A673 (cell line): ENCODE data around the gene NPVF. TPM values are rescaled to one million over a fixed set of nuclear protein-coding genes. Genes with fewer than 3 reads are reported as not detected.

Experiments used
- BruUV-seq: library from RNA; stranded (reverse); fragments of 400-500 nt; replicated peaks from 2 replicates; lab custom pipeline; 2021; lab: Mats Ljungman, UMichigan
- CTCF ChIA-PET: fragments of 300-600 bp; sonication (Branson Sonifier 250); formaldehyde crosslinking; loops from one replicate; lab custom pipeline; 2022; ENCODE audit warnings: antibody characterized with exemption; lab: Charles Lee
- POLR2A ChIA-PET: fragments of 300-600 bp; sonication (Branson Sonifier 250); formaldehyde crosslinking; loops from one replicate; lab custom pipeline; 2022; ENCODE audit warnings: antibody characterized with exemption; ENCODE audit not compliant: low non-redundant PET; lab: Charles Lee
- DNase-seq: peaks from one replicate; pipeline ENCODE4 v3.0.0-alpha.2; 2015; ENCODE audit warnings: low spot score
- H3K27ac ChIP-seq: fragments of 200-600 bp; sonication (generic); 2 replicates; pipeline ENCODE4 v1.5.1; 2016; ENCODE audit warnings: mixed run types, low read depth, mild to moderate bottlenecking, mixed read lengths, antibody characterized with exemption, low read length; ENCODE audit not compliant: poor library complexity, severe bottlenecking
- H3K27me3 ChIP-seq: fragments of 200-600 bp; sonication (generic); replicated peaks from 2 replicates; pipeline ENCODE4 v1.6.1; 2017; ENCODE audit warnings: mixed run types, low read depth, mild to moderate bottlenecking, mixed read lengths, antibody characterized with exemption, low read length; ENCODE audit not compliant: insufficient read depth, poor library complexity
- H3K36me3 ChIP-seq: fragments of 200-600 bp; sonication (generic); 2 replicates; pipeline ENCODE4 v1.6.1; 2016; ENCODE audit warnings: mixed run types, mild to moderate bottlenecking, mixed read lengths, antibody characterized with exemption, low read length; ENCODE audit not compliant: insufficient read depth, poor library complexity, severe bottlenecking
- H3K4me1 ChIP-seq: fragments of 200-600 bp; sonication (generic); 2 replicates; pipeline ENCODE4 v1.6.1; 2017; ENCODE audit warnings: mixed run types, mild to moderate bottlenecking, mixed read lengths, antibody characterized with exemption, low read length; ENCODE audit not compliant: insufficient read depth, poor library complexity, severe bottlenecking
- H3K4me3 ChIP-seq: fragments of 200-600 bp; sonication (generic); 2 replicates; pipeline ENCODE4 v1.5.1; 2016; ENCODE audit warnings: low read depth, mixed run types, mild to moderate bottlenecking, mixed read lengths, low read length; ENCODE audit not compliant: poor library complexity, severe bottlenecking
- H3K9me3 ChIP-seq: fragments of 200-600 bp; sonication (generic); 2 replicates; pipeline ENCODE4 v1.6.1; 2016; ENCODE audit warnings: mixed run types, low read depth, mild to moderate bottlenecking, mixed read lengths, antibody characterized with exemption, low read length; ENCODE audit not compliant: poor library complexity, severe bottlenecking
- EZH2 ChIP-seq: fragments of 200-600 bp; sonication (generic); IDR thresholded peaks from 2 replicates; pipeline ENCODE4 v1.6.1; 2017; ENCODE audit warnings: borderline replicate concordance, low read depth, mild to moderate bottlenecking, mixed read lengths, antibody characterized with exemption, low read length; ENCODE audit not compliant: poor library complexity, severe bottlenecking
- intact Hi-C: fragments of 100-400 bp; cut with micrococcal nuclease; formaldehyde crosslinking; loops from one replicate; pipeline ENCODE4 v1.10.0; 2022; ENCODE audit not compliant: unreplicated experiment
- total RNA-seq: library from RNA; stranded (reverse); gene quantifications from 2 replicates; pipeline ENCODE4 v1.2.3, GENCODE V29; 2021
- TF ChIP-seq, protein P1 (sequence below): fragments of 300-800, 200-600 bp; sonication (generic); conservative IDR thresholded peaks from 2 replicates; pipeline ENCODE4 v1.5.1; 2017; ENCODE audit warnings: low read depth, mild to moderate bottlenecking, antibody characterized with exemption, low read length, moderate library complexity, mixed read lengths

The NPVF gene
- total RNA-seq, 1 experiment from 2014 or later, result not detected

DNA sequence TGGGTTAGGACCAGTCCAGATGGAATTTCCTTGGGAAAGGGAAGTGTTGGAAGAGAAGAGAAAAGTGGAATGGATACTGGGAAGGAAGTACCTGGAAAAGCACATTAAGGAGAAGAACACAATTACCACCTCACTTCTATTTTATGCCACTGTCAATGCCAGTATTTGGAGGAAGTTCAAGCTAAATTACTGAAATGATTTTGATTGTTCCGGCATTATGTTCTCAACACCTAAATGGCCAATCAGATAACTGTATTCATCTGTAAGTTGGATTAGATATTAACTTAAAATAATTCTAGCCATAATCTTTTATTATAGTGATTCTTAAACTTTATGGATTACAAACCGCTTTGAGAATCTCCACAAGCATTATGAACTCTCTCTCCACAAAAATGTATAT lies 7.3 kb downstream of the NPVF start:
- DNase-seq, result no peak
- intact Hi-C loops, result no loop called here
- Histone ChIP-seq H3K9me3 (no peaks in the 10 kb centered on the region), H3K36me3 (no peaks in the 10 kb centered on the region), H3K4me3 (no peak overlapping the region), H3K27me3 (peaks cover 81% of the 10 kb centered on the region), H3K4me1 (no peaks in the 10 kb centered on the region), H3K27ac (no peak overlapping the region)
- BruUV-seq, result no TSS peak
- ChIA-PET CTCF (no interaction called here), POLR2A (no interaction called here)
- TF ChIP-seq, protein P1, sequence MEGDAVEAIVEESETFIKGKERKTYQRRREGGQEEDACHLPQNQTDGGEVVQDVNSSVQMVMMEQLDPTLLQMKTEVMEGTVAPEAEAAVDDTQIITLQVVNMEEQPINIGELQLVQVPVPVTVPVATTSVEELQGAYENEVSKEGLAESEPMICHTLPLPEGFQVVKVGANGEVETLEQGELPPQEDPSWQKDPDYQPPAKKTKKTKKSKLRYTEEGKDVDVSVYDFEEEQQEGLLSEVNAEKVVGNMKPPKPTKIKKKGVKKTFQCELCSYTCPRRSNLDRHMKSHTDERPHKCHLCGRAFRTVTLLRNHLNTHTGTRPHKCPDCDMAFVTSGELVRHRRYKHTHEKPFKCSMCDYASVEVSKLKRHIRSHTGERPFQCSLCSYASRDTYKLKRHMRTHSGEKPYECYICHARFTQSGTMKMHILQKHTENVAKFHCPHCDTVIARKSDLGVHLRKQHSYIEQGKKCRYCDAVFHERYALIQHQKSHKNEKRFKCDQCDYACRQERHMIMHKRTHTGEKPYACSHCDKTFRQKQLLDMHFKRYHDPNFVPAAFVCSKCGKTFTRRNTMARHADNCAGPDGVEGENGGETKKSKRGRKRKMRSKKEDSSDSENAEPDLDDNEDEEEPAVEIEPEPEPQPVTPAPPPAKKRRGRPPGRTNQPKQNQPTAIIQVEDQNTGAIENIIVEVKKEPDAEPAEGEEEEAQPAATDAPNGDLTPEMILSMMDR, result no peak
- no peak for TF ChIP-seq EZH2

DNA sequence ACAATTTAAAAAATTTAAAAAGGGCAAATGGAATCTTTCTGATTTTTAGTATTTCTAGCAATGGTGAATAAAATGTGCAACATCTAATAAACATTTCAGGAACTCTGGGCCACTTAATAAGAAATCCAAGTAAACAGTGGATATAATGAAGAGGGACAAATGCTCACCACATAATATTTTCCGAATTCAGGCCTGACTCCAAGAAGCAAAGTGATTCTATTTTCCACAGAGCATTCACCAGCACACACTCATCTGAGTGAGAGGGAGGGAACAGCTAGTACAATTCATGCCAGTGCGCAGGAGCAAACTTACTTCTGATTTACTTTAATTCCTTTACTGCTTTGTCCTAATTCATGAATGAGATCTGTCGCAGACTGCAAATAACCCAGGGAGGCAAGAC lies 10.1 kb downstream of the NPVF start:
- TF ChIP-seq EZH2, result no peak
- TF ChIP-seq, protein P1, result no peak
- H3K4me3 ChIP-seq, result no peak overlapping the region
- H3K9me3 ChIP-seq, result no peaks in the 10 kb centered on the region
- no peak overlapping the region for H3K27ac ChIP-seq
- H3K4me1 ChIP-seq, result no peaks in the 10 kb centered on the region
- DNase-seq, result no peak
- peaks cover 59% of the 10 kb centered on the region for H3K27me3 ChIP-seq
- ChIA-PET CTCF (no interaction called here), POLR2A (no interaction called here)
- no peaks in the 10 kb centered on the region for H3K36me3 ChIP-seq
- BruUV-seq, result no TSS peak
- intact Hi-C loops, result no loop called here

DNA sequence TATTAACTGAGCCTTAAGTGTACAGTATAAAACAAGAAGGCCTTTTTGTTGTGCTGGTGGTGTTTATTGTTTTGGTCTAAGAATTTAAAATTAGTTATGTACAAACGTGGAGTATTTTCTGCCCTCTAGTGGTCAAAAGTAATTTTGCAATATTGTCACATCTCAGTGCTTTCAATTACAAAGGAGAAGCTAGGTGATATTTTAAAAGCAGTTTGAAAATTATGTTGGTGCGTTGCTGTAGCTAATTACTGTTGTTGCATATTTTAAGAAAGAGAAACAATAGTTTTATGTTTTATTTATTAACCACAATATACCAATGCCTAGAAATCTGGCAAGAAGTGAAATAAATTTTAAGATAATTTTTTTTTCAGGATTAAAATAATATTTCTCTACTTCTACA lies 11.4 kb downstream of the NPVF start:
- CTCF ChIA-PET, result interaction anchor here (0.7 to 1.3 kb wide), 4 partner anchors 12 to 91 kb away, joined by 3 to 7 read pairs (median 4); partner anchors contain the start of genes CYCS and NPVF
- Histone ChIP-seq H3K4me3 (no peak overlapping the region), H3K36me3 (no peaks in the 10 kb centered on the region), H3K4me1 (no peaks in the 10 kb centered on the region), H3K27me3 (peaks cover 46% of the 10 kb centered on the region), H3K9me3 (no peaks in the 10 kb centered on the region), H3K27ac (no peak overlapping the region)
- DNase-seq, result peak; percentile 69
- POLR2A ChIA-PET, result no interaction called here
- no TSS peak for BruUV-seq
- intact Hi-C loops, result no loop called here
- no peak for TF ChIP-seq EZH2
- TF ChIP-seq, protein P1, result peak; percentile 86
